Bronchial epithelial cell (primary cell): ENCODE data around the gene NEK10. TPM values are rescaled to one million over a fixed set of nuclear protein-coding genes. Genes with fewer than 3 reads are reported as not detected.

Source experiments
- DNase-seq: peaks from one replicate; pipeline ENCODE4 v3.0.0-alpha.2; 2010; ENCODE audit warnings: low read depth
- FAIRE-seq: peaks from 2 replicates; lab custom pipeline; 2011; peaks lifted over from hg19 to GRCh38; lab: Jason Lieb, UNC
- H3K27me3 ChIP-seq: 2 replicates; pipeline ENCODE4 v1.5.1; 2011; ENCODE audit warnings: low read length; ENCODE audit not compliant: control insufficient read depth, insufficient read depth
- H3K36me3 ChIP-seq: 2 replicates; pipeline ENCODE4 v1.5.1; 2011; ENCODE audit warnings: low read length; ENCODE audit not compliant: control insufficient read depth, insufficient read depth
- H3K4me3 ChIP-seq: 2 replicates; pipeline ENCODE4 v1.5.1; 2011; ENCODE audit warnings: mild to moderate bottlenecking, low read depth, low read length, control low read depth
- total RNA-seq: library from RNA; depleted of rRNA; stranded (reverse); fragments of >200 nt; gene quantifications from 2 replicates; pipeline ENCODE4 v1.2.1, GENCODE V29; 2014
- TF ChIP-seq, protein P1 (sequence below): IDR thresholded peaks from 2 replicates; pipeline ENCODE4 v1.5.1; 2011; ENCODE audit warnings: mild to moderate bottlenecking, moderate library complexity, low read length, control low read depth, inconsistent platforms; ENCODE audit not compliant: insufficient read depth, severe bottlenecking

Gene NEK10
- total RNA-seq, 1 donor from 2014 or later = 1.1 TPM

DNA sequence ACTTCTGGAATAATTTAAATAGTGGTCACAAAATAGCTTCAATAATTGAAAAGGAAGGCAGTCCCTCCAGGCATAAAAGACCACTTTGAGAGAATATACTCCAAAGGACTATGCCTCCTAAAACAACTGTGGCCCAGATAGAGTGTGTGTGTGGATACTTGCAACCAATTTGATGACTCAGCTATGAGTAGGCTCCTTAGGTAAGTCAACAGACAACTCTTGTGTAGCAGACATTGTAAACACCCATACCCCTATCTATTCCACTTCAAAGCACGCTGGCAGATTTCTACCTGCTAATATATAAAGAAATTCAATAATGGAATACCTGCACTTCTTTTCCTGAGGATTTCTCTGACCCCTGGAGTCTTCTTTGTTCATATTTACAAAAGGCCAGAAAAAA, 254.5 kb downstream of the NEK10 start:
- no peak overlapping the region for H3K4me3 ChIP-seq
- no peaks in the 10 kb centered on the region for H3K36me3 ChIP-seq
- peak; percentile 84 for DNase-seq
- FAIRE-seq = no peak
- no peaks in the 10 kb centered on the region for H3K27me3 ChIP-seq
- TF ChIP-seq, protein P1, sequence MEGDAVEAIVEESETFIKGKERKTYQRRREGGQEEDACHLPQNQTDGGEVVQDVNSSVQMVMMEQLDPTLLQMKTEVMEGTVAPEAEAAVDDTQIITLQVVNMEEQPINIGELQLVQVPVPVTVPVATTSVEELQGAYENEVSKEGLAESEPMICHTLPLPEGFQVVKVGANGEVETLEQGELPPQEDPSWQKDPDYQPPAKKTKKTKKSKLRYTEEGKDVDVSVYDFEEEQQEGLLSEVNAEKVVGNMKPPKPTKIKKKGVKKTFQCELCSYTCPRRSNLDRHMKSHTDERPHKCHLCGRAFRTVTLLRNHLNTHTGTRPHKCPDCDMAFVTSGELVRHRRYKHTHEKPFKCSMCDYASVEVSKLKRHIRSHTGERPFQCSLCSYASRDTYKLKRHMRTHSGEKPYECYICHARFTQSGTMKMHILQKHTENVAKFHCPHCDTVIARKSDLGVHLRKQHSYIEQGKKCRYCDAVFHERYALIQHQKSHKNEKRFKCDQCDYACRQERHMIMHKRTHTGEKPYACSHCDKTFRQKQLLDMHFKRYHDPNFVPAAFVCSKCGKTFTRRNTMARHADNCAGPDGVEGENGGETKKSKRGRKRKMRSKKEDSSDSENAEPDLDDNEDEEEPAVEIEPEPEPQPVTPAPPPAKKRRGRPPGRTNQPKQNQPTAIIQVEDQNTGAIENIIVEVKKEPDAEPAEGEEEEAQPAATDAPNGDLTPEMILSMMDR = no peak

DNA sequence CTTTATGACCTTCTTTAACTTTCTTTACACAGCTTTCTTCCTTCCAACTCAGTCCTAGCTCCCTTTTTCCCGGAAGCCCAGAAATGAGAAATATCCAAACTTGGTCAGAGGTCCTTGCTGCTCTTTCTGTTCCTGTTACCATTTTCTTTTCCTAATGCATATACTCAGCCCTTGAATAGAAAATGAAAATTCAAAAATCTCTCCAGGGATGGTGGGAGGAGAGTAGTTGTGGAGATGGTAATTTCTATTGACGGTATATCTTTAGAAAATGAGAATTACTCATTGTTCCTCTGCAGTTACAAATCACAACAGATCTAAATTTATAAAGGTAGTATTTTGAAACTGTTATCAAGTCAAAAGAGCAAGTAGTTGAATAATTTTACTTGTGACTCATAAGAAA, 255.1 kb downstream of the NEK10 start:
- no peak overlapping the region for H3K4me3 ChIP-seq
- DNase-seq = no peak
- no peaks in the 10 kb centered on the region for H3K27me3 ChIP-seq
- no peak for FAIRE-seq
- TF ChIP-seq, protein P1 = no peak
- H3K36me3 ChIP-seq = no peaks in the 10 kb centered on the region

DNA sequence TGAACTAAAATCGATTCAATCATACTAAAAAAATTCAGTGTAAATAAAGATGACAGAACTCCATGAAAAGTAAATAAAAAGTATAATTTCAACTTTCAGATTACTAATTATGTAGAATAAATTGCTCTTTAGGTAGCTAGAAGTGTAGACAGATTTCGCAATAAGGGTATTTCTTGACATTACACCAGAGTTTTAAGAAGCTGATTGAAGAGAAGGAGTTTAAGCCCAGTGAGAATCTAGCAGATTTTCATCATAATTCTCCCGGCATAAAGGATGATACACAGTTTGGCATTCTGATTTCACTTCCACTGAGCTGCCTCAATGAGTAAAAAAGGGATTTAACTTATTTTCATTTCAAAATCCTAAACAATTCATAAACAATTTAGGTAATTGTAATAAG, 259.2 kb downstream of the NEK10 start:
- DNase-seq (no peak), FAIRE-seq (no peak)
- no peaks in the 10 kb centered on the region for H3K36me3 ChIP-seq
- TF ChIP-seq, protein P1 = no peak
- no peaks in the 10 kb centered on the region for H3K27me3 ChIP-seq
- H3K4me3 ChIP-seq = no peak overlapping the region

DNA sequence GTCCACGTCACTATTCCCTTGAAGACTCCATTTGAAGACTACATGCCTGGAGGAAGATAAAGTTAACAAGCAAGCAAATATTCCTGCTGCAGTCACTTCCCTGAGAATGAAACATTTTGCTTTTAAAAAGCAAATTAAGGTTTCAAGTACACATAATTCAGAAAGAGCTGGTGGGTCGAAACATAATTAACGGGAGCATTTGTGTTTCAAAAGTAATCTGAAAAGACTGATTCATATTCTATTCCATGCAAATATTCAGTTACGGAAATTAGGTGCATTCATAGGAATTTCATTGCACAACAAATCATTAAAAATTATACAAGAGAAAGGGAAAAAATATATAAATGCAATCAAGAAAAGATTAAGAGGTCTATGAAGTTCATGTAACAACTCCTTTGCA, 260.9 kb downstream of the NEK10 start:
- DNase-seq (no peak), FAIRE-seq (no peak)
- TF ChIP-seq, protein P1 = no peak
- Histone ChIP-seq H3K36me3 (no peaks in the 10 kb centered on the region), H3K27me3 (no peaks in the 10 kb centered on the region), H3K4me3 (no peak overlapping the region)

DNA sequence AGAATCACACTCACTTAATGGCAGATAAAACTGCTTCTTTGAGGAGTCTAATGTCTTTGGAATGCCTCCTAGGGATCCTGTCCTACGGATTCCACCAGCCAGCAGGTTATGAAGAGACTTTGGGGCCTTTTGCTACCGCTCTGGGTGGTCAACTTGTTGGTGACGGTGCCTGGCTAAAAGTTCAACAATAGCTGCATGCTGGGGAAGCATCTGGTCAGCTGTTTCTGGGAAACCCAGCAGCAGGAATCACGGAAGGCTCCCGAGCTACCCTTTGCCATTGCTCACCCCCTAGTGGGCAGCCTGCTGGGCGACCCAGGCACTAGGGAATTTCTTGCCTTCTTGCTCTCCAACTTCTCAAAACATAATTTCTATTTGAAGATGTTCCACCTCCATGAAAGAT, 263.3 kb downstream of the NEK10 start:
- no peaks in the 10 kb centered on the region for H3K27me3 ChIP-seq
- H3K36me3 ChIP-seq = no peaks in the 10 kb centered on the region
- TF ChIP-seq, protein P1 = peak; percentile 29
- FAIRE-seq (no peak), DNase-seq (no peak)
- no peak overlapping the region for H3K4me3 ChIP-seq

DNA sequence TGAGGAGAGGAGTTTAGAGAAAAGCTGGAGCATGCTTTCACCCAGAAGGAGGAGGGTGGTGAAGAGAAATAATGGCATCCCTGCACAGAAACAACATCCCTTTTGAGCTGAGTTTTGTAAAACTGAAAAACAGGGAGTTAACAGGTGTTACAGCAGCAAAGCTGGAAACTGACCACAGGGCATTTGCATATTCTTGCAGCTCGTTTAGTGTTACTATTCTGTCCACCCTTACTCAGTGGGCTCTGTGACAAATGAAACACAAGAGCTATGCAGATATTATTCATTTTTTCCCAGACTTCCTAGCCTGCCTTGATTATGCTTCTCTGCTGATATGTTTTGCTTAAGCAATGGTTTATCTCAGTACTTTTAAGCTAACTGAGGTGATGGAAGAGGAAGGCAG, 272.0 kb downstream of the NEK10 start:
- Histone ChIP-seq H3K4me3 (no peak overlapping the region), H3K36me3 (no peaks in the 10 kb centered on the region), H3K27me3 (no peaks in the 10 kb centered on the region)
- TF ChIP-seq, protein P1 = no peak
- FAIRE-seq = no peak
- DNase-seq = no peak
